Neural progenitor cell (in vitro differentiated cells): ENCODE measurements around the gene PGAM5. TPM values are rescaled to one million over a fixed set of nuclear protein-coding genes. Genes with fewer than 3 reads are reported as not detected.

Experiments used
- DNase-seq: peaks from one replicate; pipeline ENCODE4 v3.0.0-alpha.2; 2016; ENCODE audit warnings: low spot score
- H2AFZ ChIP-seq: fragments of 200-600 bp; sonication (generic); replicated peaks from 2 replicates; pipeline ENCODE4 v1.6.1; 2016; ENCODE audit warnings: antibody characterized with exemption
- H3F3A ChIP-seq: fragments of 200-600 bp; sonication (generic); 2 replicates; pipeline ENCODE4 v1.6.1; 2016; ENCODE audit warnings: antibody characterized with exemption, low read depth
- H3K27ac ChIP-seq: fragments of 200-600 bp; sonication (generic); 2 replicates; pipeline ENCODE4 v1.5.1; 2016; ENCODE audit warnings: mild to moderate bottlenecking
- H3K27me3 ChIP-seq: fragments of 200-600 bp; sonication (generic); 2 replicates; pipeline ENCODE4 v1.6.1; 2016; ENCODE audit warnings: mild to moderate bottlenecking, moderate library complexity
- H3K36me3 ChIP-seq: fragments of 200-600 bp; sonication (generic); 2 replicates; pipeline ENCODE4 v1.5.1; 2016
- H3K4me1 ChIP-seq: fragments of 200-600 bp; sonication (generic); 2 replicates; pipeline ENCODE4 v1.6.1; 2016; ENCODE audit warnings: mixed run types
- H3K4me2 ChIP-seq: fragments of 200-600 bp; sonication (generic); 2 replicates; pipeline ENCODE4 v1.6.1; 2016
- H3K4me3 ChIP-seq: fragments of 200-600 bp; sonication (generic); 2 replicates; pipeline ENCODE4 v1.5.1; 2016
- H3K79me2 ChIP-seq: fragments of 200-600 bp; sonication (generic); 2 replicates; pipeline ENCODE4 v1.6.1; 2016; ENCODE audit warnings: low read depth
- H3K9ac ChIP-seq: fragments of 200-600 bp; sonication (generic); 2 replicates; pipeline ENCODE4 v1.6.1; 2016
- H3K9me3 ChIP-seq: fragments of 200-600 bp; sonication (generic); 2 replicates; pipeline ENCODE4 v1.5.1; 2016; ENCODE audit warnings: low read depth
- H4K20me1 ChIP-seq: fragments of 200-600 bp; sonication (generic); 2 replicates; pipeline ENCODE4 v1.6.1; 2016; ENCODE audit warnings: low read depth
- H3K27ac Mint-ChIP-seq: 3 replicates; pipeline ENCODE4 v1.8.0; 2021; ENCODE audit warnings: mixed read lengths
- H3K27me3 Mint-ChIP-seq: 2 replicates; pipeline ENCODE4 v1.8.0; 2022; ENCODE audit warnings: low read depth, mild to moderate bottlenecking, inconsistent platforms, moderate library complexity, mixed read lengths; ENCODE audit not compliant: insufficient read depth
- H3K36me3 Mint-ChIP-seq: 3 replicates; pipeline ENCODE4 v1.8.0; 2021; ENCODE audit warnings: mixed read lengths
- H3K4me1 Mint-ChIP-seq: 3 replicates; pipeline ENCODE4 v1.8.0; 2021; ENCODE audit warnings: mixed read lengths
- H3K4me3 Mint-ChIP-seq: 3 replicates; pipeline ENCODE4 v1.8.0; 2021; ENCODE audit warnings: mild to moderate bottlenecking, moderate library complexity, mixed read lengths
- H3K9me3 Mint-ChIP-seq: 3 replicates; pipeline ENCODE4 v1.8.0; 2020; ENCODE audit warnings: mixed read lengths
- CTCF ChIP-seq: fragments of 200-600 bp; sonication (generic); IDR thresholded peaks from 2 replicates; pipeline ENCODE4 v1.5.1; 2017; ENCODE audit warnings: antibody characterized with exemption, mild to moderate bottlenecking
- EZH2 ChIP-seq: fragments of 200-600 bp; sonication (generic); IDR thresholded peaks from 2 replicates; pipeline ENCODE4 v1.6.1; 2017; ENCODE audit warnings: antibody characterized with exemption, mild to moderate bottlenecking, moderate library complexity
- EZH2phosphoT487 ChIP-seq: fragments of 200-600 bp; sonication (generic); IDR thresholded peaks from 2 replicates; pipeline ENCODE4 v1.6.1; 2017; ENCODE audit warnings: antibody characterized with exemption
- total RNA-seq: library from RNA; depleted of rRNA; stranded (reverse); fragments of >200 nt; gene quantifications from 2 replicates; pipeline ENCODE4 v1.2.3, GENCODE V29; 2015; ENCODE audit warnings: low replicate concordance

The PGAM5 gene
- total RNA-seq: 41.3 and 49.2 TPM in 2 replicates

- Histone ChIP-seq H3K36me3 (no peaks in the 10 kb centered on the region), H3K4me1 (peaks cover 9% of the 10 kb centered on the region), H3K9ac (peak within 1 kb of the TSS; percentile 75), H3K79me2 (peaks cover 37% of the 10 kb centered on the region), H3K27me3 (no peaks in the 10 kb centered on the region), H4K20me1 (peaks cover 27% of the 10 kb centered on the region), H3K27ac (peak within 1 kb of the TSS; percentile 6), H3F3A (peaks cover 21% of the 10 kb centered on the region), H3K9me3 (no peaks in the 10 kb centered on the region), H3K4me3 (peak within 1 kb of the TSS; percentile 90), H3K4me2 (peak within 1 kb of the TSS; percentile 83), H2AFZ (peak within 1 kb of the TSS; percentile 68)
- peaks cover 11% of the 10 kb centered on the region for H3K4me1 Mint-ChIP-seq
- DNase-seq: peak; percentile 87
- no peak for TF ChIP-seq EZH2
- TF ChIP-seq CTCF: no peak
- TF ChIP-seq EZH2phosphoT487: no peak
- H3K36me3 Mint-ChIP-seq: peaks cover 8% of the 10 kb centered on the region
- peak within 1 kb of the TSS; percentile 93 for H3K4me3 Mint-ChIP-seq
- H3K27me3 Mint-ChIP-seq: peaks cover 13% of the 10 kb centered on the region
- no peaks in the 10 kb centered on the region for H3K9me3 Mint-ChIP-seq
- H3K27ac Mint-ChIP-seq: peak within 1 kb of the TSS; percentile 73
These were observed at the start of gene PGAM5 for GRCh38 chr12:132710405-132711079. TSS of gene PGAM5 (plus strand) at chr12:132710842. CDS start at chr12:132710877, 35 bp downstream.

GRCh38 chr12:132660996-132661395 is 49.6 kb upstream of the PGAM5 start:
- Histone ChIP-seq H3K4me1 (no peaks in the 10 kb centered on the region), H3K27ac (no peak overlapping the region), H2AFZ (no peak overlapping the region), H3K79me2 (no peaks in the 10 kb centered on the region), H3K4me3 (no peak overlapping the region), H3K36me3 (no peaks in the 10 kb centered on the region), H3K9ac (no peak overlapping the region), H3K27me3 (no peaks in the 10 kb centered on the region), H3K9me3 (no peaks in the 10 kb centered on the region), H3K4me2 (no peak overlapping the region), H4K20me1 (no peaks in the 10 kb centered on the region), H3F3A (no peaks in the 10 kb centered on the region)
- peaks cover 39% of the 10 kb centered on the region for H3K36me3 Mint-ChIP-seq
- H3K9me3 Mint-ChIP-seq: no peaks in the 10 kb centered on the region
- TF ChIP-seq CTCF (no peak), EZH2phosphoT487 (no peak), EZH2 (no peak)
- H3K27ac Mint-ChIP-seq: no peak overlapping the region
- no peak overlapping the region for H3K4me3 Mint-ChIP-seq
- no peak for DNase-seq
- no peaks in the 10 kb centered on the region for H3K4me1 Mint-ChIP-seq
- H3K27me3 Mint-ChIP-seq: no peaks in the 10 kb centered on the region

- no peak overlapping the region for H3K27ac Mint-ChIP-seq
- H3K79me2 ChIP-seq: no peaks in the 10 kb centered on the region
- H3K27ac ChIP-seq: no peak overlapping the region
- no peaks in the 10 kb centered on the region for H3K9me3 ChIP-seq
- no peak overlapping the region for H3K4me2 ChIP-seq
- no peak for TF ChIP-seq CTCF
- TF ChIP-seq EZH2phosphoT487: no peak
- TF ChIP-seq EZH2: no peak
- H3K4me3 ChIP-seq: no peak overlapping the region
- H3K4me1 ChIP-seq: no peaks in the 10 kb centered on the region
- H3K36me3 ChIP-seq: no peaks in the 10 kb centered on the region
- no peaks in the 10 kb centered on the region for H4K20me1 ChIP-seq
- no peaks in the 10 kb centered on the region for H3F3A ChIP-seq
- H3K4me3 Mint-ChIP-seq: no peak overlapping the region
- H3K9ac ChIP-seq: no peak overlapping the region
- H3K27me3 ChIP-seq: no peaks in the 10 kb centered on the region
- DNase-seq: no peak
- H3K36me3 Mint-ChIP-seq: peaks cover 43% of the 10 kb centered on the region
- no peaks in the 10 kb centered on the region for H3K9me3 Mint-ChIP-seq
- H2AFZ ChIP-seq: no peak overlapping the region
- no peaks in the 10 kb centered on the region for H3K4me1 Mint-ChIP-seq
- H3K27me3 Mint-ChIP-seq: no peaks in the 10 kb centered on the region
These were observed 48.7 kb upstream of the PGAM5 start for GRCh38 chr12:132661972-132662371.
